Activated T-cell treated with anti-CD3 and anti-CD28 coated beads, Interleukin-2, amount 50 U/mL, for 1 hour (primary cell): Measurements from ENCODE around the gene KIAA1217.

Experiments used
- DNase-seq: peaks from one replicate; pipeline ENCODE4 v3.0.0-alpha.2; 2020

KIAA1217 gene

GRCh38 chr10:24518981-24519597, 310.2 kb downstream of the KIAA1217 start:
- no peak for DNase-seq

DNA sequence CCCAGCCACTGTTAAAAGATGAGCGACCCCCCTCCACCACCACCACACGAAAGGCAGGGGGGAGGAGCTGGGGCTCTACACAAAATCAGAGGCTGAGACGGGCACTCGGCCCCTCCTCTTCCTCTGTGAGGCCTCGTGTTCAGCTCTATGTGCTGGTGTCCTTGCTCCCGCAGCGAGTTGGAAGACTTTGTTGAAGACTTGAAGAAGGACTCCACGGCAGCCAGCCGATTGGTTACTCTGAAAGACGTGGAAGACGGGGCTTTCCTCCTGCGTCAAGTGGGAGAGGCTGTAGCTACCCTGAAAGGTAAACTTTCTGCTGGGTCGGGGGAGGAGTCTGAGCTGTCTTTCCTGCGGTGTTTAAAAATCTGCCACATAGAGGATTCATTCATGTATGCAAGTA, 311.0 kb downstream of the KIAA1217 start:
- DNase-seq = peak; percentile 34

DNA sequence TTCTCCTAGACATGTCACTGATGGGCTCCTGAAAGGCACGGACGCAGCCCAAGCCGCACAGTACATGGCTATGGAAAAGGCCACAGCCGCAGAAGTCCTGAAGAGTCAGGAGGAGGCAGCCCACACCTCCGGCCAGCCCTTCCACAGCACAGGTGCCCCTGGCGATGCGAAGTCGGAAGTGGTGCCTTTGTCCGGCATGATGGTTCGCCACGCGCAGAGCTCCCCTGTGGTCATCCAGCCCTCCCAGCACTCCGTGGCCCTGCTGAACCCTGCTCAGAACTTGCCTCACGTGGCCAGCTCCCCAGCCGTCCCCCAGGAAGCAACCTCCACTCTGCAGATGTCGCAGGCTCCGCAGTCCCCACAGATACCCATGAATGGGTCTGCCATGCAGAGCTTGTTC, 315.4 kb downstream of the KIAA1217 start:
- no peak for DNase-seq

- no peak for DNase-seq
Measured at GRCh38 chr10:24526085-24526649, 317.2 kb downstream of the KIAA1217 start.

GRCh38 chr10:24528946-24529345, 320.0 kb downstream of the KIAA1217 start:
- DNase-seq = no peak

DNA sequence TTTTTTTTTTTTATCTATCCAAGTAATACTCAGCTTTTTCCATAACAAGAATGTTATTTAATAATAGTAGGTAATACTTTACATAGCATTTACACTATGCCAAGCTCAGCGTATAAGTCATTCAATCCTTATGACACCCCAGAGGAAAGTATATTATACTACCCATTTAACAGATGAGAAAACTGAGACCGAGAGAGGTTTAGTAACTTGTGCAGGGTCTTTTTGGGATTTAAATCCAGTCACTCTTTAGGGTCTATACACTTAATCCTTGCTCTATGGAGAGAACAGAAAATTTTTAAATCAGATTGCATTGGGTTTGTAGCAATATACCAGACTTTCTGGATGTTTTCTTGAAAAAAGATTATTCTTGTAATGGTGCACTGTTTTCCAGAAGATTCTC, 322.5 kb downstream of the KIAA1217 start:
- no peak for DNase-seq

GRCh38 chr10:24533981-24534380, 325.0 kb downstream of the KIAA1217 start:
- DNase-seq = no peak

GRCh38 chr10:24536636-24537035, 327.7 kb downstream of the KIAA1217 start:
- DNase-seq = no peak

GRCh38 chr10:24541239-24541753, 332.4 kb downstream of the KIAA1217 start:
- DNase-seq = no peak

GRCh38 chr10:24542314-24543270, 333.7 kb downstream of the KIAA1217 start:
- DNase-seq = no peak

- no peak for DNase-seq
Measured at GRCh38 chr10:24544776-24545175, 335.8 kb downstream of the KIAA1217 start.

DNA sequence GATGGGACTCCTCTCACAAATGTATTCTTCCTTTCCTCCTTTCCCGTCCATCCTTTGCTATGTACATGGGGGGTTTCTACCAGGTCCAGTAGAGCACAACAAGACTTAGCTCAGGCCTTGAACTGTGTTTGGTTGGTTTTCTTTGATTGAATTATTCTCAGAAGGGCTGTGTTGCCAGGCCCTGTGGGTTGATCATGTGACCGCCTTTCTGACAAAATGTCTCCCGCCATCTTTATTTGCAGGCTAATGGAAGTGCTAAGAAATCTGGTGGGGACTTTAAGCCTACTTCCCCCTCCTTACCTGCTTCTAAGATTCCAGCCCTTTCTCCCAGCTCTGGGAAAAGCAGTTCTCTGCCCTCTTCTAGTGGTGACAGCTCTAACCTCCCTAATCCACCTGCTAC, 336.6 kb downstream of the KIAA1217 start:
- DNase-seq = no peak

DNA sequence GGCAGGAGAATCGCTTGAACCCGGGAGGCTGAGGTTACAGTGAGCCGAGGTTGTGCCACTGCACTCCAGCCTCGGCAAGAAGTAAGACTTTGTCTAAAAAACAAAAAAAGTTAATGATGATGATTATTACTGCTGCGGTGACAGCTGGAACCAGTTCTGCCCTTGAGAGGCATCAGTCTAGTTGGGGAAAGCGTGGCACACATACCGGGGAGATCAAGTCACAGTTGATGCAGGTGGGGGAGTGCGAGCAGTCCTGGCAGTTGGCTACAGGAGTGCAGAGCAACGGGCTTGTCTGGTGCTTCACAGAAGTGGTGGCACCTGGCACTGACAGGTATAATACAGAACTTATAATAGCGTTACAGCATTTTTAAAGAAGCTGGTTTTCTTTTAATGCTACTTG, 341.7 kb downstream of the KIAA1217 start:
- DNase-seq = no peak

DNA sequence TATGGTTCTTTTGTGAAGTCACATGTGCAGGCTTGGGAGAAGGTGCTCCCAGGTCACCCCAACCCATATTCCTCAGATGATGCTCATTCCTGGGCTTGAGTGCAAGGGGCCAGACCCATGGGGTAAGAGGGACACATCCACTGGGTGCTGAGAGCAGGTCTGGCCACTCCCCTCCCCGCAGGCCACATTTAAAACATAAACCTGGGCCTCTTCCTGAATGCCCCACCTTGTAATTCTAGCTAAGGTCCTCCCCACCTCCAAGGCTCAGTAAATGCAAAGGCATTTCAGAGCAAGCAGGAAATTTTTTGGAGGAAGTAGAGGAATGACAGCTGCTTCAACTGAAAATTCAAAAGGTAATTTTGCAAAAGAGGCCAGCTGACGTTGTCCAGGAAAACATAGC, 342.2 kb downstream of the KIAA1217 start:
- DNase-seq = no peak

- no peak for DNase-seq
Measured at GRCh38 chr10:24552346-24553016, 343.5 kb downstream of the KIAA1217 start.

DNA sequence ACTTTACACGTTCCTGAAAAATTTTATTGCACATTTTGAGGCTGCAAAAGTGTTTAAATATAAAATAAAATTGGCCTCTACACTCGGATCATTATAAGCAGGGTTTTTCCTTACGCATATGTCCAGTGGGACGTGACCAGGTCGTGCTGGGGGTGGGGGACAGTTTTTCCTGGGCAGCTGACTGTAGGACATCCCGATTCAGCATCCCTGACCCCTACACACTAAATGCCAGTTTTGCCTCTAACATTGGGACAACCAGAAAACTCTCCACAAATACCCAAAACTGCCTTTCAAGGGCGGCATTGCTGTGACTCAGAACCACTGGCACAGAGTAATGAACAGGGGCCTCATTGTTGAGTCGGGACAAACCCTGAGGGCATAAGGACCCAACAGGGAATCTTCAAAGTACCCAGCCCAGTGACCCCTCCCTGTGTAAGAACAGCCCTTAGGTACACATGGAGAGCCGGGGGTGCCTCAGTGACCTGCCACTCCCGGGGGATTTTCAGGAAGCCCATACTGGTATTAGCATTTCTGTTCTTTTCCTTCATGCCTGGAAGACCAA, 344.2 kb downstream of the KIAA1217 start:
- DNase-seq = no peak

GRCh38 chr10:24554036-24554435, 345.1 kb downstream of the KIAA1217 start:
- DNase-seq = no peak

DNA sequence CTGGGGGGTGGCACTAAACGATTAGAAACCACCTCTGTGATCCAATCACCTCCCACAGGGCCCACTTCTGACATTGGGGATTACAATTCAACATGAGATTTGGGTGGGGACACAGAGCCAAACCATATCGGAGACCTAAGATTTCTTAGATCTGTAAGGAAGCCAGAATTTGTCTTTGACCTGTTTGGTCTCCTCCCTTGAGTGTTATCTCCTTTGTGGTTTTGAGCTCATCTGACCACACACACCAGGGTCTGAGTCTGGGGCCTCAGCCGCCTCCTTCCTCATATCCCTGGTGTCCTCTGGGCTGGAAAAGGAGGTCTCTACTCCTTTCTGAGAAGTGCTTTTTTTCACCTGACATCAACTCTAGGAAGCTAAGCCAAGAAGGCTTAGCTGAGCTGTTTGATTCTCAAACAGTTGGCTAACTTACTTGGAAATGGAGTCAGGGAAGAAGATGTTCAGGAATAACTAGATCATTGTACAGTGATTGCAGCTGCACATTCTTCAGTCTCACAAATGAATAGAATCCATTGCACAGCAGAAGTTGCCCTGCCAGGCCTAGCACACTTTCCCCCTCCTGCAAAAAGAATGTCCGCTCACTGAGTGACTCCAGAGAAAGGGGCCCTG, 347.3 kb downstream of the KIAA1217 start:
- no peak for DNase-seq

GRCh38 chr10:24556750-24557742, 348.1 kb downstream of the KIAA1217 start:
- no peak for DNase-seq

GRCh38 chr10:24561453-24561852, 352.5 kb downstream of the KIAA1217 start:
- DNase-seq = no peak

- no peak for DNase-seq
Measured at GRCh38 chr10:24568042-24568441, 359.1 kb downstream of the KIAA1217 start.
